Smooth muscle cell (in vitro differentiated cells): ENCODE data around the gene MBNL1. TPM values are rescaled to one million over a fixed set of nuclear protein-coding genes. Genes with fewer than 3 reads are reported as not detected.

Experiments
- DNase-seq: peaks from one replicate; lab custom pipeline; 2025; ENCODE audit not compliant: unreplicated experiment; lab: John Stamatoyannopoulos, UW
- H2AFZ ChIP-seq: fragments of 200-600 bp; sonication (generic); 2 replicates; pipeline ENCODE4 v1.6.0; 2016; ENCODE audit warnings: antibody characterized with exemption, low read depth, mild to moderate bottlenecking
- H3F3A ChIP-seq: fragments of 200-600 bp; sonication (generic); 2 replicates; pipeline ENCODE4 v1.6.0; 2017; ENCODE audit warnings: antibody characterized with exemption, low read depth
- H3K27ac ChIP-seq: fragments of 200-600 bp; sonication (generic); 2 replicates; pipeline ENCODE4 v1.5.1; 2016; ENCODE audit warnings: low read depth, mild to moderate bottlenecking
- H3K27me3 ChIP-seq: fragments of 200-600 bp; sonication (generic); 2 replicates; pipeline ENCODE4 v1.6.1; 2016; ENCODE audit warnings: low read depth, mild to moderate bottlenecking
- H3K36me3 ChIP-seq: fragments of 200-600 bp; sonication (generic); 2 replicates; pipeline ENCODE4 v1.5.1; 2016; ENCODE audit warnings: low read depth
- H3K4me1 ChIP-seq: fragments of 200-600 bp; sonication (generic); 2 replicates; pipeline ENCODE4 v1.5.1; 2016; ENCODE audit warnings: low read depth
- H3K4me2 ChIP-seq: fragments of 200-600 bp; sonication (generic); 2 replicates; pipeline ENCODE4 v1.6.0; 2016; ENCODE audit warnings: mild to moderate bottlenecking
- H3K4me3 ChIP-seq: fragments of 200-600 bp; sonication (generic); 2 replicates; pipeline ENCODE4 v1.5.1; 2016; ENCODE audit warnings: mild to moderate bottlenecking
- H3K79me2 ChIP-seq: fragments of 200-600 bp; sonication (generic); 2 replicates; pipeline ENCODE4 v1.6.0; 2016; ENCODE audit warnings: low read depth, mild to moderate bottlenecking
- H3K9ac ChIP-seq: fragments of 200-600 bp; sonication (generic); 2 replicates; pipeline ENCODE4 v1.6.0; 2016; ENCODE audit warnings: low read depth
- H3K9me3 ChIP-seq: fragments of 200-600 bp; sonication (generic); replicated peaks from 2 replicates; pipeline ENCODE4 v1.5.1; 2016; ENCODE audit warnings: low read depth
- H4K20me1 ChIP-seq: fragments of 200-600 bp; sonication (generic); 2 replicates; pipeline ENCODE4 v1.6.0; 2016; ENCODE audit warnings: low read depth
- CTCF ChIP-seq: fragments of 200-600 bp; sonication (generic); IDR thresholded peaks from 2 replicates; pipeline ENCODE4 v1.5.1; 2017; ENCODE audit warnings: borderline replicate concordance, mild to moderate bottlenecking, antibody characterized with exemption; ENCODE audit not compliant: insufficient read depth, poor library complexity, severe bottlenecking
- WGBS: methylation state at CpG from one replicate; pipeline ENCODE4 v1.1.7; 2016; ENCODE audit warnings: low lambda C conversion rate; 5-methylcytosine and 5-hydroxymethylcytosine counted together
- polyA plus RNA-seq: library from polyadenylated mRNA; unstranded; fragments of >200 nt; fragmentation: Nextera tagmentation; extraction: Ambion mirVana; gene quantifications from 2 replicates; pipeline ENCODE4 v1.2.1, GENCODE V29; 2016
- total RNA-seq: library from RNA; depleted of rRNA; stranded (reverse); fragments of >200 nt; gene quantifications from 2 replicates; pipeline ENCODE4 v1.2.3, GENCODE V29; 2014

Gene MBNL1
- total and polyA plus RNA-seq, 2 experiments from 2014 or later: 19.5 to 128 TPM

- no peaks in the 10 kb centered on the region for H3K27me3 ChIP-seq
- H4K20me1 ChIP-seq: peaks cover 57% of the 10 kb centered on the region
- DNase-seq: no peak
- no peak overlapping the region for H3K4me3 ChIP-seq
- TF ChIP-seq CTCF: peak; percentile 67
- H3K79me2 ChIP-seq: peaks cover 24% of the 10 kb centered on the region
- H3K4me2 ChIP-seq: peak overlapping the region; percentile 4
- no peak overlapping the region for H2AFZ ChIP-seq
- no peak overlapping the region for H3K27ac ChIP-seq
- WGBS: 33% methylated on average over 8 of the region's 8 CpGs
- H3K4me1 ChIP-seq: no peaks in the 10 kb centered on the region
- H3F3A ChIP-seq: no peaks in the 10 kb centered on the region
- no peak overlapping the region for H3K9ac ChIP-seq
- H3K9me3 ChIP-seq: no peaks in the 10 kb centered on the region
- H3K36me3 ChIP-seq: peaks cover 8% of the 10 kb centered on the region
Measured at GRCh38 chr3:152444029-152444641, 175.4 kb downstream of the MBNL1 start.

- Histone ChIP-seq H3K4me2 (no peak overlapping the region), H3K27ac (no peak overlapping the region), H3K36me3 (peaks cover 8% of the 10 kb centered on the region), H3K27me3 (no peaks in the 10 kb centered on the region), H3K9ac (no peak overlapping the region), H3K4me1 (no peaks in the 10 kb centered on the region), H3K9me3 (no peaks in the 10 kb centered on the region), H3F3A (no peaks in the 10 kb centered on the region), H3K79me2 (peaks cover 19% of the 10 kb centered on the region), H2AFZ (no peak overlapping the region), H4K20me1 (peaks cover 48% of the 10 kb centered on the region), H3K4me3 (no peak overlapping the region)
- DNase-seq: no peak
- no peak for TF ChIP-seq CTCF
- WGBS: 85% methylated on average over 6 of the region's 6 CpGs
Measured at GRCh38 chr3:152445212-152445611, 176.5 kb downstream of the MBNL1 start.

- no peak overlapping the region for H3K4me2 ChIP-seq
- H3K27ac ChIP-seq: no peak overlapping the region
- no peaks in the 10 kb centered on the region for H3K27me3 ChIP-seq
- H3F3A ChIP-seq: no peaks in the 10 kb centered on the region
- no peak for TF ChIP-seq CTCF
- peaks cover 8% of the 10 kb centered on the region for H3K36me3 ChIP-seq
- 95% methylated on average over 7 of the region's 7 CpGs for WGBS
- H4K20me1 ChIP-seq: peaks cover 42% of the 10 kb centered on the region
- peaks cover 9% of the 10 kb centered on the region for H3K79me2 ChIP-seq
- H3K9me3 ChIP-seq: no peaks in the 10 kb centered on the region
- H3K4me1 ChIP-seq: no peaks in the 10 kb centered on the region
- H3K9ac ChIP-seq: no peak overlapping the region
- DNase-seq: no peak
- H2AFZ ChIP-seq: no peak overlapping the region
- no peak overlapping the region for H3K4me3 ChIP-seq
Measured at GRCh38 chr3:152446495-152446894, 177.8 kb downstream of the MBNL1 start.

GRCh38 chr3:152447511-152447910 lies 178.8 kb downstream of the MBNL1 start:
- Histone ChIP-seq H4K20me1 (peaks cover 37% of the 10 kb centered on the region), H3K4me1 (no peaks in the 10 kb centered on the region), H3K27ac (no peak overlapping the region), H3K4me3 (no peak overlapping the region), H3K27me3 (no peaks in the 10 kb centered on the region), H3K9ac (no peak overlapping the region), H3K4me2 (no peak overlapping the region), H3K36me3 (peaks cover 8% of the 10 kb centered on the region), H3K9me3 (no peaks in the 10 kb centered on the region), H3F3A (no peaks in the 10 kb centered on the region), H3K79me2 (peaks cover 8% of the 10 kb centered on the region), H2AFZ (no peak overlapping the region)
- WGBS: 95% methylated on average over 3 of the region's 3 CpGs
- no peak for DNase-seq
- no peak for TF ChIP-seq CTCF
